HEK293 (cell line): ENCODE data around the gene BAX.
"Not testable (repeated sequence)": the region's sequence is repeated elsewhere in the genome, so short reads cannot be mapped to it uniquely, and the experiment has no call there.

ENCODE experiments used
- CTCF ChIA-PET: fragments of 350-600 bp; formaldehyde crosslinking; extraction: SDS; loops from one replicate; lab custom pipeline; 2021; ENCODE audit warnings: antibody characterized with exemption; lab: Yijun Ruan, JAX
- POLR2A ChIA-PET: fragments of 300-600 bp; formaldehyde crosslinking; extraction: SDS; loops from one replicate; lab custom pipeline; 2020; ENCODE audit warnings: antibody characterized with exemption, inconsistent platforms; lab: Yijun Ruan, JAX
- H3K27ac ChIP-seq: fragments of 200-500 bp; sonication (Bioruptor generic); 2 replicates; pipeline ENCODE4 v1.5.1; 2014; ENCODE audit warnings: low read depth, low read length, control low read depth, inconsistent platforms; ENCODE audit errors: extremely low read depth
- H3K36me3 ChIP-seq, 2 experiments: fragments of 200-500 bp in 1 of 2; sonication (Bioruptor generic) in 1 of 2; 1 replicate in 1 of 2; 2 replicates in 1 of 2; pipeline ENCODE4 v1.5.1; 2014 to 2017; ENCODE audit warnings: inconsistent platforms in 2 of 2, low read length in 2 of 2; ENCODE audit not compliant: control insufficient read depth in 2 of 2, insufficient read depth in 1 of 2
- H3K4me1 ChIP-seq: fragments of 200-500 bp; sonication (Bioruptor generic); 2 replicates; pipeline ENCODE4 v1.5.1; 2014; ENCODE audit warnings: mild to moderate bottlenecking, low read length, inconsistent platforms; ENCODE audit not compliant: control insufficient read depth, insufficient read depth
- H3K4me3 ChIP-seq: 2 replicates; pipeline ENCODE4 v1.5.1; 2011; ENCODE audit warnings: low read depth, mild to moderate bottlenecking, control low read depth, low read length, moderate library complexity
- H3K9me3 ChIP-seq: fragments of 200-500 bp; sonication (Bioruptor generic); 2 replicates; pipeline ENCODE4 v1.5.1; 2014; ENCODE audit warnings: low read depth, low read length, inconsistent platforms; ENCODE audit not compliant: control insufficient read depth, insufficient read depth
- KLF1 ChIP-seq: fragments of 450-650 bp; formaldehyde crosslinking; IDR thresholded peaks from 2 replicates; pipeline ENCODE4 v1.5.1; 2016; ENCODE audit warnings: missing biosample characterization, missing genetic modification characterization
- MZF1 ChIP-seq: fragments of 450-650 bp; formaldehyde crosslinking; IDR thresholded peaks from 2 replicates; pipeline ENCODE4 v1.5.1; 2017; ENCODE audit warnings: missing biosample characterization, missing genetic modification characterization, borderline replicate concordance
- ZFHX2 ChIP-seq: fragments of 450-650 bp; formaldehyde crosslinking; conservative IDR thresholded peaks from 2 replicates; pipeline ENCODE4 v1.5.1; 2016; ENCODE audit warnings: missing biosample characterization, missing genetic modification characterization
- ZNF24 ChIP-seq: fragments of 450-650 bp; formaldehyde crosslinking; IDR thresholded peaks from 2 replicates; pipeline ENCODE4 v1.5.1; 2016; ENCODE audit warnings: missing biosample characterization, missing genetic modification characterization
- ZNF248 ChIP-seq: fragments of 450-650 bp; formaldehyde crosslinking; IDR thresholded peaks from 2 replicates; pipeline ENCODE4 v1.5.1; 2017; ENCODE audit warnings: missing biosample characterization, missing genetic modification characterization
- ZNF335 ChIP-seq: fragments of 450-650 bp; formaldehyde crosslinking; conservative IDR thresholded peaks from 2 replicates; pipeline ENCODE4 v1.5.1; 2016; ENCODE audit warnings: missing biosample characterization, missing genetic modification characterization
- ZNF433 ChIP-seq: fragments of 450-650 bp; formaldehyde crosslinking; IDR thresholded peaks from 2 replicates; pipeline ENCODE4 v1.5.1; 2016; ENCODE audit warnings: missing biosample characterization, missing genetic modification characterization, low read depth
- ZNF48 ChIP-seq: fragments of 450-650 bp; formaldehyde crosslinking; IDR thresholded peaks from 2 replicates; pipeline ENCODE4 v1.5.1; 2016; ENCODE audit warnings: missing biosample characterization, missing genetic modification characterization
- ZNF664 ChIP-seq: fragments of 450-650 bp; formaldehyde crosslinking; IDR thresholded peaks from 2 replicates; pipeline ENCODE4 v1.5.1; 2016; ENCODE audit warnings: missing biosample characterization, missing genetic modification characterization
- TF ChIP-seq, protein P1 (sequence below): fragments of 450-650 bp; formaldehyde crosslinking; IDR thresholded peaks from 2 replicates; pipeline ENCODE4 v1.5.1; 2017; ENCODE audit warnings: missing biosample characterization, mild to moderate bottlenecking, missing genetic modification characterization, moderate library complexity
- TF ChIP-seq, protein P2 (sequence below): fragments of 450-650 bp; formaldehyde crosslinking; IDR thresholded peaks from 2 replicates; pipeline ENCODE4 v1.5.1; 2016; ENCODE audit warnings: missing biosample characterization, missing genetic modification characterization

The BAX gene

DNA sequence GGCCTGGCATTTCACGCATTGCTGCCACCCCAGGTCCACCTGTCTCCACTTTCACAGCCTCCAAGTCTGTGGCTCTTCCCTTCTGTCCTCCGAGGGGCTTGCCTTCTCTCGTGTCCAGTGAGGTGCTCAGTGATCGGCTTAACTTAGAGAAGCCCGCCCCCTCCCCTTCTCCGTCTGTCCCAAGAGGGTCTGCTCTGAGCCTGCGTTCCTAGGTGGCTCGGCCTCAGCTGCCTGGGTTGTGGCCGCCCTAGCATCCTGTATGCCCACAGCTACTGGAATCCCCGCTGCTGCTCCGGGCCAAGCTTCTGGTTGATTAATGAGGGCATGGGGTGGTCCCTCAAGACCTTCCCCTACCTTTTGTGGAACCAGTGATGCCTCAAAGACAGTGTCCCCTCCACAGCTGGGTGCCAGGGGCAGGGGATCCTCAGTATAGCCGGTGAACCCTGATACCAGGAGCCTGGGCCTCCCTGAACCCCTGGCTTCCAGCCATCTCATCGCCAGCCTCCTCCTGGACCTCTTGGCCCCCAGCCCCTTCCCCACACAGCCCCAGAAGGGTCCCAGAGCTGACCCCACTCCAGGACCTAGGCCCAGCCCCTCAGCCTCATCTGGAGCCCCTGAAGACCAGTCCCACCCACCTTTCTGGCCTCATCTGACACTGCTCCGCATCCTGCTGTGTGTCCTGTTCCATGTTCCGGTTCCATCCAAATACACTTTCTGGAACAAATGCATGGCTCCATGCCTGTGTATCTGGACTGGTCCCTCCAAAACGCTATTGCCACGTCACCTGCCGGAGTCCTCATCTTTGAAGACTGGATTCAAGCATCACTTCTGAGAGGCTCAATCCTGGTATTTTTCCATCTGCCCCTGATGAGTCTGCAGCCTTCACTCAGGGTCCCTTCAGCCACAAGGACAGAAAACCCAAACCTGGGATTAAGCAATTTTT, 31.9 kb upstream of the BAX start:
- H3K4me3 ChIP-seq: no peak overlapping the region
- ChIA-PET POLR2A (interaction anchor here (0.7 kb wide), 1 partner anchor 369 kb away, joined by 3 read pairs; no protein-coding TSS in a partner anchor), CTCF (no interaction called here)
- H3K4me1 ChIP-seq: no peaks in the 10 kb centered on the region
- H3K27ac ChIP-seq: no peak overlapping the region
- TF ChIP-seq ZNF433 (tag by site-specific recombination) (no peak), ZNF24 (no peak), ZNF48 (tag by site-specific recombination) (no peak)
- TF ChIP-seq, protein P1, sequence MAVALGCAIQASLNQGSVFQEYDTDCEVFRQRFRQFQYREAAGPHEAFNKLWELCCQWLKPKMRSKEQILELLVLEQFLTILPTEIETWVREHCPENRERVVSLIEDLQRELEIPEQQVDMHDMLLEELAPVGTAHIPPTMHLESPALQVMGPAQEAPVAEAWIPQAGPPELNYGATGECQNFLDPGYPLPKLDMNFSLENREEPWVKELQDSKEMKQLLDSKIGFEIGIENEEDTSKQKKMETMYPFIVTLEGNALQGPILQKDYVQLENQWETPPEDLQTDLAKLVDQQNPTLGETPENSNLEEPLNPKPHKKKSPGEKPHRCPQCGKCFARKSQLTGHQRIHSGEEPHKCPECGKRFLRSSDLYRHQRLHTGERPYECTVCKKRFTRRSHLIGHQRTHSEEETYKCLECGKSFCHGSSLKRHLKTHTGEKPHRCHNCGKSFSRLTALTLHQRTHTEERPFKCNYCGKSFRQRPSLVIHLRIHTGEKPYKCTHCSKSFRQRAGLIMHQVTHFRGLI (tag by site-specific recombination): peak; percentile 93
- H3K9me3 ChIP-seq: no peaks in the 10 kb centered on the region
- peaks cover 15 to 40% of the 10 kb centered on the region in 2 experiments; a peak in 2 of 3 replicates for H3K36me3 ChIP-seq

DNA sequence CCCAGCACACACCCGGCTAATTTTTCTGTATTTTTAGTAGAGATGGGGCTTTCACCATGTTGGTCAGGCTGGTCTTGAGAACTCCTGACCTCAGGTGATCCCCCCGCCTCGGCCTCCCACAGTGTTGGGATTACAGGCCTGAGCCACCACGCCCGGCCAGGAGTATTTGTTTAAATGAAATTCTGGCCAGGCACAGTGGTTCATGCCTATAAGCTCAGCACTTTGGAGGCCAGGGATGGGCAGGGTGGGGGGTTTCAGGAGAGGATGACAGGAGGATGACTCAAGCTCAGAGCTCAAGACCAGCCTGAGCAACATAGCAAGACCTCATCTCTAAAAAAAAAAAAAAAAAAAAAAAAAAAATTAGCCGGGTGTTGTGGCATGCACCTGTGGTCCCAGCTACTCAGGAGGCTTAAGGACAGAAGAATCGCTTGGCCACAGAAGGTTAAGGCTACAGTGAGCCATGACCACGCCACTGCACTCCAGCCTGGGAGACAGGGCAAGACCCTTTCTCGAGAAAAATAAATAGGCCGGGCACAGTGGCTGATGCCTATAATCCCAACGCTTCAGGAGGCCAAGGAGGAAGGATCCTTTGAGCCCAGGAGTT, 29.3 kb upstream of the BAX start:
- peaks cover 7 to 23% of the 10 kb centered on the region in 2 experiments; a peak in 2 of 3 replicates for H3K36me3 ChIP-seq
- TF ChIP-seq KLF1 (peak; percentile 42), ZNF335 (tag by site-specific recombination) (peak; percentile 59), MZF1 (tag by site-specific recombination) (no peak), ZNF248 (tag by site-specific recombination) (no peak)
- TF ChIP-seq, protein P2, sequence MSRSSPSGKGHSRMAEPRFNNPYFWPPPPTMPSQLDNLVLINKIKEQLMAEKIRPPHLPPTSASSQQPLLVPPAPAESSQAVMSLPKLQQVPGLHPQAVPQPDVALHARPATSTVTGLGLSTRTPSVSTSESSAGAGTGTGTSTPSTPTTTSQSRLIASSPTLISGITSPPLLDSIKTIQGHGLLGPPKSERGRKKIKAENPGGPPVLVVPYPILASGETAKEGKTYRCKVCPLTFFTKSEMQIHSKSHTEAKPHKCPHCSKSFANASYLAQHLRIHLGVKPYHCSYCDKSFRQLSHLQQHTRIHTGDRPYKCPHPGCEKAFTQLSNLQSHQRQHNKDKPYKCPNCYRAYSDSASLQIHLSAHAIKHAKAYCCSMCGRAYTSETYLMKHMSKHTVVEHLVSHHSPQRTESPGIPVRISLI (tag by site-specific recombination): peak; percentile 82; the same call in 1 of the 2 replicates
- TF ChIP-seq, protein P1 (tag by site-specific recombination): 0 out of 2 replicates have a peak, but pooled peaks have one; percentile 16
- TF ChIP-seq, all 188 proteins: peak for 4
- CTCF ChIA-PET: interaction anchor here (0.9 to 2.4 kb wide), 2 partner anchors 45 to 68 kb away, joined by 5 to 8 read pairs; partner anchors contain the start of gene RUVBL2
- no peaks in the 10 kb centered on the region for H3K9me3 ChIP-seq
- H3K4me3 ChIP-seq: no peak overlapping the region
- H3K4me1 ChIP-seq: no peaks in the 10 kb centered on the region
- POLR2A ChIA-PET: interaction anchor here (0.6 to 2.0 kb wide), 4 partner anchors 28 to 205 kb away, joined by 3 to 5 read pairs (median 3); partner anchors contain the start of gene PPP1R15A
- H3K27ac ChIP-seq: no peak overlapping the region

DNA sequence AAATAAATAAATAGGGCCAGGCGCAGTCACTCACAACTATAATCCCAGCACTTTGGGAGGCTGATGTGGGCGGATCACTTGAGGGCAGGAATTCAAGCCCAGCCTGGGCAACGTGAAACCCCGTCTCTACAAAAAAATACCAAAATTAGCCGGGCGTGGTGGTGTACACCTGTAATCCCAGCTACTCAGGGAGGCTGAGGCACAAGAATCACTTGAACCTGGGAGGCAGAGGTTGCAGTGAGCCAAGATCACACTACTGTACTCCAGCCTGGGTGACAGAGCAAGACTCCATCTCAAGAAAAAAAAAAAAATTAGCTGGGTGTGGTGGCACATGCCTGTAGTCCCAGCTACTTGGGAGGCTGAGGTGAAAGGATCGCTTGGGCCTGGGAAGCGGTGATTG, 28.8 kb upstream of the BAX start:
- H3K9me3 ChIP-seq, H3K4me3 ChIP-seq, H3K4me1 ChIP-seq, H3K27ac ChIP-seq: not testable (repeated sequence)
- peak; percentile 22; the same call in 1 of the 2 replicates for TF ChIP-seq ZFHX2 (tag by site-specific recombination)
- peak; percentile 71 for TF ChIP-seq ZNF664
- peaks cover 3 to 20% of the 10 kb centered on the region in 2 experiments; a peak in 2 of 3 replicates for H3K36me3 ChIP-seq
- ChIA-PET CTCF (interaction anchor here (0.9 to 2.4 kb wide), 3 partner anchors 45 to 203 kb away, joined by 4 to 8 read pairs (median 5); partner anchors contain the start of gene RUVBL2), POLR2A (interaction anchor here (0.6 to 2.0 kb wide), 4 partner anchors 27 to 205 kb away, joined by 3 to 5 read pairs (median 3); partner anchors contain the start of gene PPP1R15A)
